Posterior cingulate gyrus (tissue), 11 donors: ENCODE results near the gene PRRX2.
"Not testable (repeated sequence)": the region's sequence is repeated elsewhere in the genome, so short reads cannot be mapped to it uniquely, and the experiment has no call there.

Source experiments
- DNase-seq, 10 donors: peaks; one replicate each; pipeline versions ENCODE4 v3.0.0 to v3.0.0-alpha.2; 2020 to 2021; ENCODE audit warnings: mixed read lengths in 3 of 10
- intact Hi-C: fragments of 100-400 bp; cut with DNase I; formaldehyde crosslinking; loops from one replicate; pipeline ENCODE4 v1.15.1; 2023

Gene PRRX2

DNA sequence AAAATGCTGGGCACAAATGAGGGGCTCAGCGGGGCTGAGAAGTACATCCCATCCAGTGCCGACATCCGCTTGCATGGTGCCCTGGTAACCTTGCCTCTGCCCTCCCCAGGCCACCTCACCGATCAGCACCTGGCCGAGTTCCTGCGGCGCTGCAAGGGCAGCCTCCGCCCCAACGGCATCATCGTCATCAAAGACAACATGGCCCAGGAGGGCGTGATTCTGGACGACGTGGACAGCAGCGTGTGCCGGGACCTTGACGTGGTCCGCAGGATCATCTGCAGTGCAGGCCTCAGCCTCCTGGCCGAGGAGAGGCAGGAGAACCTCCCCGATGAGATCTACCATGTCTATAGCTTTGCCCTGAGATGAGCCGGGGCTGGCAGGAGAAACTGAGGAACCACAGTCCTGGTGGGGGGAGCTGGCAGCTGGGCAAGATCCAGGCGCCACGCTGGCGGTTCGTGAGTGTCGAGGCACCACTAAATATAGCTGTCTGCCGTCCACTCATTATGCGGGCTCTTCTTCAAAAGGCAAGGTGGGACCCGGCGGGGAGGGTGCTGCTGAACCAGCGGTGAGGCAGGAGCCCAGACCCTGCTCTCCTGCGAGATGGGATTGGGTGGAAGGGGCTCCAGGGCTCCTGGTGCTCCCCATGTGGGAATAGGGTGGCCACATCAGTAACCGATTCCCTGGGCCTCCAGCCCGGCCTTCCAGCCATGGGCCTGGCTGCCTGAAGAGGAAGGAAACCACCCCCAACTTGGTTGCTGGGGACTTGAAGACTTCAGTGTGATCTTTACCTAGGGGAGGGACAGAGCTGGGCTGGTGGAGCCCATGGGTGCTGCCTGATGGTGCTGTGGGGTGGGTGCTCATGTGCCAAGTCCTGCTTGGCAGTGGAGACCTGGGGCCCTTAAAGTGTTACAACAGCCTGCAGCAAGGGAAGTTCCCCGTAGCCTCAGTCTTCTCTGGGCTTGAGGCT is 30.1 kb upstream of the PRRX2 start:
- intact Hi-C loops, result no loop called here
- DNase-seq, result peak in 1 of 10 donors; percentile 75

- intact Hi-C loops, result not testable (repeated sequence)
- DNase-seq, result peak in 1 of 10 donors; percentile 59
These were observed 29.1 kb upstream of the PRRX2 start for GRCh38 chr9:129636343-129636742.

- peak in 1 of 10 donors; percentile 67 for DNase-seq
- intact Hi-C loops, result no loop called here
These were observed 28.3 kb upstream of the PRRX2 start for GRCh38 chr9:129637102-129637501.

- peak in 1 of 10 donors; percentile 81 for DNase-seq
- intact Hi-C loops, result no loop called here
These were observed 27.6 kb upstream of the PRRX2 start for GRCh38 chr9:129637673-129638439.

GRCh38 chr9:129639034-129639630 is 26.3 kb upstream of the PRRX2 start:
- intact Hi-C loops, result no loop called here
- DNase-seq, result peak in 1 of 10 donors; percentile 78

DNA sequence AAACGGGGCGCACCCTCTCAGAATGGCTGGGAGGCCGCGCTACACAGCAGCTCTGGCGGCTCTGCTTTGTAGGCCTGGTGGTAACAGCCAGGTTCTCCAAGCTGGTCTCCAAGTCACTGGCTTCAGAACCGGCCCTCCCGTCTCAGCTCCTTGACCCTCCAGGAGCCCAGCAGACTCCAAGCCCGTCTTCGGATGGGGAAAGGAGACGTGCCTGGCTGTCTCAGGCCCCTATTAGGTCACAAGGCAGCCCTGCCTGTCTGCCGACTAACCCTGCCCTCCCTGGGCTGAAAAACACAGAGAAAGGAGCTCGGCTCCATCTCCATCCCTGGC is 25.7 kb upstream of the PRRX2 start:
- intact Hi-C loops, result loop anchor here (5.0 kb wide), 1 partner anchor 143 kb away; no protein-coding TSS in a partner anchor
- DNase-seq, result peak in 1 of 10 donors; percentile 79

GRCh38 chr9:129640086-129640870 is 25.2 kb upstream of the PRRX2 start:
- intact Hi-C loops, result loop anchor here (5.0 kb wide), 1 partner anchor 142 kb away; no protein-coding TSS in a partner anchor
- DNase-seq, result peak in 1 of 10 donors; percentile 88

- intact Hi-C loops, result loop anchor here (5.0 kb wide), 1 partner anchor 141 kb away; no protein-coding TSS in a partner anchor
- peak in 1 of 10 donors; percentile 57 for DNase-seq
These were observed 24.3 kb upstream of the PRRX2 start for GRCh38 chr9:129640871-129641749.

DNA sequence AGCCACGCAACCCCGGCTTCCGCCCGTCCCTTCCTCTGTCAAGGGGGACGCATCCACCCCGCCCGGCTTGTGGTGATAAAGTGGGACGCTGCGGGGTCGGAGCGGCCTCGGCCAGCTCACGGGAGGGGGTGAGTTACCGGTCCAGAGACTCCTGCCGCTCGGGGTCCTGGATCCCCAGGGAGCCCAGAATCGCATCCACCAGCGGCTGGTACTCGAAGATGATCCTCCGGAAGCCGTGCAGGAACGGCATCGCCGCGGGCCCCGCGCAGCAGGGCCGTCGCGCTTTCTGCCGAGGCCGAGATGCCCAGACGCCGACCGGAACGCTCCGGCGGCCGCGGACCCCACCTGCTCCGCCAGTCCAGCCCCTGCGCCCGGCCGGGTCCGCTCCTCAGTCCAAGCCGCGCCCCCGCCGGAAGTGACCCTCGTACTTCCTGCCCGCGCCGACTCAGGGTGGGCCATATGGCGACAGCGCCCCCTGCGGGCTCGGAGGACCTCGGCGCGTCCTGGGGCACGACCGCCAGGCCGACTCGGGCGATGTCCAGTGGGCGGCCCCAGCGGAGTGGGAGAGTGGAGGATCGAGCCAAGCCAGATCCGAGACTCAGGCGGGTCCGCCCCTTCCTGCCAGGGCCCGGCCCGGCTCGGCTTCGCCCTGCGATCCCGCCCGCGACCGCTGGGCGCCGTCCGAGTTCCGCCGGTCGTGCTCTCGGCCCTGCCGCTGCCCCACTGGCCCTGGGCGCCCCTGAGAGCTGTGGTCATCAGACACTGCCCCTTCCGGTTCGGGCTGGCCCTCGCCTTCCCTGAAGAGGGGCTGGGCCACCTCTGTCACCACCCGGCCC is 23.5 kb upstream of the PRRX2 start, which contains the start of gene ASB6:
ASB6 (minus strand) TSS at position 402 of the 836 bp plus-strand sequence; CDS start at position 250, 152 bp downstream.
- DNase-seq, result peak; percentile 90 to 99 (median 95)
- intact Hi-C loops, result loop anchor here (5.0 kb wide), 1 partner anchor 140 kb away; no protein-coding TSS in a partner anchor

GRCh38 chr9:129643706-129644105 is 21.7 kb upstream of the PRRX2 start:
- intact Hi-C loops, result loop anchor here (5.0 kb wide), 1 partner anchor 139 kb away; no protein-coding TSS in a partner anchor
- no peak for DNase-seq

GRCh38 chr9:129644365-129644764 is 21.1 kb upstream of the PRRX2 start:
- intact Hi-C loops, result loop anchor here (5.0 kb wide), 1 partner anchor 138 kb away; no protein-coding TSS in a partner anchor
- DNase-seq, result no peak

DNA sequence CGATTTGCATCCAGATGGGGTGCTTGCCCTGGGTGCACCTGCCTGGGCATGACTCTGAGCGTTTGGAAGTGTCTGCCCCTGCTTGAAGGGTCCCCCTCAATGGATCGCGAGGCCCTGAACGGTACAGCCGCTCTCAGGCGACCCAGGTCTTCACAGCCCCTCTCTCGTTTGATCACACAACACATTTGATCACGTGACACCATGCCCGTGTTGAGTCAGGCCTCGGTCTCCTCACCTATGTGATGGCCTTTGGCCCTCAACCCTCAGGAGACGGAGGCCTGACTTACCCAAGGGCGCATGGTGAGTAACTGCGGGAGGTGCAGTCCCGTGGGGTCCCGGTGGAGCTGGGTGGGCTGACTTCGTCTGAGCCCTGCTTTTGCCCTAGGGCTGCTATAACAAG is 20.5 kb upstream of the PRRX2 start:
- intact Hi-C loops, result loop anchor here (5.0 kb wide), 1 partner anchor 137 kb away; no protein-coding TSS in a partner anchor
- no peak for DNase-seq

- DNase-seq, result peak in 1 of 10 donors; percentile 73
- intact Hi-C loops, result no loop called here
These were observed 19.2 kb upstream of the PRRX2 start for GRCh38 chr9:129646252-129646651.

DNA sequence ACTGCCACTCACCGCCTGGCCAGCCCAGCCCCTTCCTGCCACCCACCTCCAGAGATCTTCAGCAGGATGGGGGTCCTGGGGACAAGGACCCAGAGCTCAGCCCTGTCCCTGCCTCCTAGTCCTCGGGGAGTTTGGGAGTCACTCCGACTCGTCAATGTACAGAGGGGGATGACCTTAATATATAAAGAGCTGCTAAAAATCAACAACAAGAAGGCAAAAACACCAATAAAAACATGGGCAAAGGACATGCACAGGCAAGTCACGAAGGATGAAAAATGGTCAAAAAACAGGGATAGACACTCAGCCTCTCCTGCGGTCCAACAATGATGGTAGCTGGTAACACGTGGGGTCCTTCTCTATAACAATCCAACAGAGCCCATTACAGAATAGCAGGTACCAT is 18.8 kb upstream of the PRRX2 start:
- intact Hi-C loops, result no loop called here
- DNase-seq, result no peak

- intact Hi-C loops, result no loop called here
- DNase-seq, result no peak
These were observed 17.8 kb upstream of the PRRX2 start for GRCh38 chr9:129647635-129648034.

- no peak for DNase-seq
- intact Hi-C loops, result no loop called here
These were observed 17.2 kb upstream of the PRRX2 start for GRCh38 chr9:129648092-129648763.

DNA sequence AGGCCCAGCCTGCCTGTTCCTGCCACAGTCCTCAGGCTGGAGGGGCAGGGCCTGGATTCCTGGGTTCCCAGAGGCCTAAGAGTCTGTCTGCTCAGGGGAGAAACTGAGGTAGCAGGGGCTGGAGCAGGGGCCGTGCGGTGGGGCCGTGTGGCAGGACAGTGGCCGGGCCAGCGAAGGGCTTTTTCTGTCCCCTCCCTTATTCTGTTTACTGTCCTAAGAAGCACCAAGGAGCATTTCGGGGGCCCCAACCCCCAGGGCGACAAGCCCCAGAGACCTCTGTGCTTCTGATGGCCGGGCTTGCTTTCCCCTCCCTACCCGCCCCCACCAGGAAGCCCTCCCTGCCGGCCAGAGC is 16.7 kb upstream of the PRRX2 start:
- DNase-seq, result no peak
- intact Hi-C loops, result no loop called here
